ENCODE results near the gene HS3ST5.

The HS3ST5 gene

DNA sequence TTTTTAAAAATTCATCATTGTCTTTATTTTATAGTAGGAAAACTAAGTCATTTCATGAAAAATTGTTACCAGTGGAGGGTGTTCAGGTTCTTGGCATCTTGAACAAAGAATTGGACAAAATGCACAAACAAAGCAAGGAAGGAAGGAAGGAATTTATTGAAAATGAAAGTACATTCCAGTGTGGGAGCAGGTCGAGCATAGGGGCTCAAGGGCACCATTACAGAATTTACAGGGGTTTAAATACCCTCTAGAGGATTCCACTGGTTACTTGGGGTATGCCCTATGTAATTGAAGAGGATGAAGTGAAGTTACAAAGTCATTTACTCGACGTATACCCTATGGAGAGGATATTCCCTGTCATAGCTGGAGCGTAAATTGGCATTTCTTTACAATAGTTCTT lies 334.5 kb downstream of the HS3ST5 start:
- in situ Hi-C loops (cut with MboI; ENCODE audit: low sequenced_read_pairs) = no loop called here

GRCh38 chr6:114007516-114007915 lies 335.3 kb downstream of the HS3ST5 start:
- in situ Hi-C loops (cut with MboI; ENCODE audit: low sequenced_read_pairs) = no loop called here

Data from hTERT RPE-1 (cell line).